Subcutaneous adipose tissue (tissue), 4 donors: ENCODE data around the gene ADGRL1. TPM values are rescaled to one million over a fixed set of nuclear protein-coding genes. Genes with fewer than 3 reads are reported as not detected.

ENCODE experiments used
- total RNA-seq, 4 donors: library from RNA; depleted of rRNA; stranded (reverse); fragments of >200 nt; gene quantifications; one replicate each; pipeline ENCODE4 v1.1.0, GENCODE V29; 2016
- TF ChIP-seq, protein P1 (sequence below): fragments of 450-650 bp; IDR thresholded peaks from one replicate; pipeline ENCODE4 v1.5.1; 2016; ENCODE audit warnings: low read depth, mild to moderate bottlenecking, control low read depth, antibody characterized with exemption, moderate library complexity

ADGRL1 gene
- total RNA-seq, 4 donors from 2014 or later = 8.2 to 25.2 (median 11.4) TPM

- TF ChIP-seq, protein P1, sequence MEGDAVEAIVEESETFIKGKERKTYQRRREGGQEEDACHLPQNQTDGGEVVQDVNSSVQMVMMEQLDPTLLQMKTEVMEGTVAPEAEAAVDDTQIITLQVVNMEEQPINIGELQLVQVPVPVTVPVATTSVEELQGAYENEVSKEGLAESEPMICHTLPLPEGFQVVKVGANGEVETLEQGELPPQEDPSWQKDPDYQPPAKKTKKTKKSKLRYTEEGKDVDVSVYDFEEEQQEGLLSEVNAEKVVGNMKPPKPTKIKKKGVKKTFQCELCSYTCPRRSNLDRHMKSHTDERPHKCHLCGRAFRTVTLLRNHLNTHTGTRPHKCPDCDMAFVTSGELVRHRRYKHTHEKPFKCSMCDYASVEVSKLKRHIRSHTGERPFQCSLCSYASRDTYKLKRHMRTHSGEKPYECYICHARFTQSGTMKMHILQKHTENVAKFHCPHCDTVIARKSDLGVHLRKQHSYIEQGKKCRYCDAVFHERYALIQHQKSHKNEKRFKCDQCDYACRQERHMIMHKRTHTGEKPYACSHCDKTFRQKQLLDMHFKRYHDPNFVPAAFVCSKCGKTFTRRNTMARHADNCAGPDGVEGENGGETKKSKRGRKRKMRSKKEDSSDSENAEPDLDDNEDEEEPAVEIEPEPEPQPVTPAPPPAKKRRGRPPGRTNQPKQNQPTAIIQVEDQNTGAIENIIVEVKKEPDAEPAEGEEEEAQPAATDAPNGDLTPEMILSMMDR = no peak
These were observed 50.6 kb downstream of the ADGRL1 start for GRCh38 chr19:14155371-14155770.

- TF ChIP-seq, protein P1 = no peak
These were observed 53.3 kb downstream of the ADGRL1 start for GRCh38 chr19:14152713-14153112.

GRCh38 chr19:14150770-14151661 lies 55.0 kb downstream of the ADGRL1 start:
- TF ChIP-seq, protein P1 = no peak

DNA sequence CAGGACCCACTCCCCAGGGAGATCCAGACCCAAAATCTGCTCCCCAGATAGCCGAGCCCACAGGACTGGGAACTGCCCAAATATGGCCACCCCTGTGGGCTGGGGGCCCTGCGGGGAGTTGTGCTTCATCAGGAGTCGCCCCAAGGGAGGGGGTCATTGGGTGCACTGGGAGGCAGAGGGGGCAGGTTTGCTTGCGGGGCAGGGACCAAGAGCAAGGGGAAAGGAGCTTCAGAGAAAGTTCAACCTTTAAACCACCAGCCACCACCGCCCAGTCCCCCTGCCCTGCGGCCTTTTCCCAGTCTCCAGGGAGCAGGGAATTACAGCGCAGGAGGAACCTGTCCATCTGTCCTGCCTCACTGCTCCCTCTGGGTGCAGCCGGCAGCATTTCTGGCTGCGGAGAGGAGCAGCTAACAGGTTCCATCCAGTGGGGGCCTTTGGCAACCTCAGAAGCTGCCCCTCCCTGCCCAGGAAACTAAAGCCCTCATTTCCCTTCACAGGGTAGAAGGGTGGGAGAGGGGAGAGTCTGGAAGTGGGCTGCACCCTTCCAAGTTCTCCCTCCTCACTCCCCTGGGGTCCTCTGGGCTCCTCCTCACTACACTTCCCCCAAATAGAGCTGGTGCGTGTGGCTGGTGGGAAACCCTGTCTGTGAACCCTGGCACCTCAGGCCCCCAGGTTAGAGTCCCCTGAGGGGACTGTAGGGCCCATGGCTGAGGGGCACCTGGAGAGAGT lies 55.8 kb downstream of the ADGRL1 start:
- TF ChIP-seq, protein P1 = no peak

DNA sequence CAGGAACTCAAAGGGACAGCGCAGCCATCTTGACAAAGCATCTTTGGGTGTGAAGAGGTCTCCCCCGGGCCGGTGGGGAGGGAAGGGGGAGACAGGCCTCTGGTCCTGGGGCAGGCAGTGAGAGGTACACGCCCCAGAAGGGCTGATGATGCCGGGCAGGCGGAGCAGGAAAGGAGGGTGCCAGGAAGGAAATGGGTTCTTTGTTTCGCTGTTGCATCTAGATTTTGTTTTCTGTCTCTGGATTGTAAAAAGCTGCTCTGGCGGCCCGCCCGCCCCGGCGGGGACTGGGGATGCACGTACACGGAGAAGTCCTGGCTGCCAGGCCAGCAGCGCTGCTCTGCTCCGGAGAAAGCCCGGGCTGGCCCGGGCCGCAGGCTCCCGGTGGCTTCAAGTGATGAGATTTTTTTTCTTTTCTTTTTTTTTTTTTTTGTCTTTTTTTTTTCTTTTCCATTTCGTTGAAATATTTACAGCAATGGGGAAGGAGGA lies 56.4 kb downstream of the ADGRL1 start:
- TF ChIP-seq, protein P1 = no peak

GRCh38 chr19:14148751-14149410 lies 57.1 kb downstream of the ADGRL1 start:
- TF ChIP-seq, protein P1 = no peak
